ENCODE data around the gene PDE6B. TPM values are rescaled to one million over a fixed set of nuclear protein-coding genes. Genes with fewer than 3 reads are reported as not detected.

PDE6B gene
- total and polyA plus RNA-seq, 10 donors, result 4.4 to 19.8 (median 11.8) TPM

DNA sequence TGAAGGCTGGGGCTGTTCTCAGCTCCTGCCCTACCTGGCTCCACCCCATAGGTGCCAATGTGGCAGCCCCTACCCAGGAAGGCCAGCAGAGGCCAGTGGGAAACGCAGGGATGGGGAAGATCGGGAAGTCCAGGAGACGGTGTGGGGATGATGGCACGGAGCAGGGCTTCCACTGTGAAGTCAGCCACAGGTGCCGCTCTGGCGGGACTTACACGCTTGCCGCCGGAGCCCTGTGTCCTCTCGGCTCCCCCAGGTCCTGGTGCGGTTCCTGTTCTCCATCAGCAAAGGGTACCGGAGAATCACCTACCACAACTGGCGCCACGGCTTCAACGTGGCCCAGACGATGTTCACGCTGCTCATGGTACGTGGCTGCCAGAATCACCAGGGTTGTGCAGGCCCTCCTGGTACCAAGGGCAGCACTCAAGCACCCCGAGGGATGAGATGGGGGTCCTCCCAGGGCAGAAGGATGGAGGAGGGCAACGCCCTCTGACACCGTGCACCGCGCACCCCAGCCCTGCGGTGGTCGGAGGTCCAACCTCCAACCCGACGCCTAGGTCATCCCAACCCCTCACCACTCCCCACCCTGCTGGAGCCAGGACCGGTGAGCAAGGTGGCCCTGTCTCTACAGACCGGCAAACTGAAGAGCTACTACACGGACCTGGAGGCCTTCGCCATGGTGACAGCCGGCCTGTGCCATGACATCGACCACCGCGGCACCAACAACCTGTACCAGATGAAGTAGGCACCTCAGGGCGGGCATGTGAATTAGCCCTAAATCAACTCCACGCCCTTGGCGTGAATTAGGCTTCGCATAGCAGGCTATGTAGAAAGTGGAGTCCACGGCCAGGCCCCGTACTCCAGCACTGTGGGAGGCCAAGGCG is 36.7 kb downstream of the PDE6B start:
- H3K4me1 ChIP-seq, result peaks cover 3 to 34% (median 19%) of the 10 kb centered on the region in 6 donors
- no peak overlapping the region for H3K4me3 ChIP-seq
- 94 to 97% (median 96%) methylated on average over 21 to 42 of the region's 42 CpGs for WGBS, 5 donors
- TF ChIP-seq POLR2AphosphoS5 (IDR thresholded peaks at IDR 0.05) (no peak), POLR2A (IDR thresholded peaks at IDR 0.05) (no peak)
- TF ChIP-seq, protein P1, sequence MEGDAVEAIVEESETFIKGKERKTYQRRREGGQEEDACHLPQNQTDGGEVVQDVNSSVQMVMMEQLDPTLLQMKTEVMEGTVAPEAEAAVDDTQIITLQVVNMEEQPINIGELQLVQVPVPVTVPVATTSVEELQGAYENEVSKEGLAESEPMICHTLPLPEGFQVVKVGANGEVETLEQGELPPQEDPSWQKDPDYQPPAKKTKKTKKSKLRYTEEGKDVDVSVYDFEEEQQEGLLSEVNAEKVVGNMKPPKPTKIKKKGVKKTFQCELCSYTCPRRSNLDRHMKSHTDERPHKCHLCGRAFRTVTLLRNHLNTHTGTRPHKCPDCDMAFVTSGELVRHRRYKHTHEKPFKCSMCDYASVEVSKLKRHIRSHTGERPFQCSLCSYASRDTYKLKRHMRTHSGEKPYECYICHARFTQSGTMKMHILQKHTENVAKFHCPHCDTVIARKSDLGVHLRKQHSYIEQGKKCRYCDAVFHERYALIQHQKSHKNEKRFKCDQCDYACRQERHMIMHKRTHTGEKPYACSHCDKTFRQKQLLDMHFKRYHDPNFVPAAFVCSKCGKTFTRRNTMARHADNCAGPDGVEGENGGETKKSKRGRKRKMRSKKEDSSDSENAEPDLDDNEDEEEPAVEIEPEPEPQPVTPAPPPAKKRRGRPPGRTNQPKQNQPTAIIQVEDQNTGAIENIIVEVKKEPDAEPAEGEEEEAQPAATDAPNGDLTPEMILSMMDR (IDR thresholded peaks at IDR 0.05 in 8 of 11, conservative IDR thresholded peaks at IDR 0.05 in 3 of 11), result no peak
- DNase-seq, result peak; percentile 75
- H3K36me3 ChIP-seq, result peaks cover 0 to 8% (median 0%) of the 10 kb centered on the region in 6 donors
- no peaks in the 10 kb centered on the region for H3K9me3 ChIP-seq
- intact Hi-C loops (cut with DNase I; ENCODE audit: low total_unique reads), result no loop called here
- H3K27me3 ChIP-seq (replicated peaks in 1 of 7), result no peaks in the 10 kb centered on the region
- no peak overlapping the region for H3K27ac ChIP-seq

DNA sequence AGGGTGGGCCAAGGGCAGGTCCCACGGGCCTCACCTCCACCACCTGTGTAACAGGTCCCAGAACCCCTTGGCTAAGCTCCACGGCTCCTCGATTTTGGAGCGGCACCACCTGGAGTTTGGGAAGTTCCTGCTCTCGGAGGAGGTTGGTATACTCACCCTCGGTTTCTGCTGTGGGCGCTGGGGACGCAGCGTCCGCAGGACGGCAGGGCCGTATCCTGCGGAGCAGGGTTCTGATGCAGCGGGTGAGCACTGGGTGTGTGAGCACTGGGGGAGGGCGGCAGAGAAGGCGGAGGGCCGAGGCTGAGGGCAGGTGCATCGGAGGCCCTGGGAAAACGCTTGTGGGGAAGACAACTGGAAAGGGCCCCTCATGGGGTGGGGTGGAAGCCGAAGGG is 37.7 kb downstream of the PDE6B start:
- Histone ChIP-seq H3K4me1 (peaks cover 3 to 34% (median 19%) of the 10 kb centered on the region in 6 donors), H3K4me3 (peak overlapping the region; percentile 52 to 98 (median 78)), H3K9me3 (no peaks in the 10 kb centered on the region), H3K27ac (peak overlapping the region in 6 of 8 donors; percentile 74 to 93 (median 84)), H3K36me3 (peaks cover 0 to 8% (median 0%) of the 10 kb centered on the region in 6 donors), H3K27me3 (replicated peaks in 1 of 7) (no peaks in the 10 kb centered on the region)
- intact Hi-C loops (cut with DNase I; ENCODE audit: low total_unique reads), result no loop called here
- WGBS, 5 donors, result 37 to 53% (median 41%) methylated on average over 14 to 20 of the region's 20 CpGs
- DNase-seq, result no peak
- TF ChIP-seq POLR2A (IDR thresholded peaks at IDR 0.05) (no peak), POLR2AphosphoS5 (IDR thresholded peaks at IDR 0.05) (no peak)
- TF ChIP-seq, protein P1 (IDR thresholded peaks at IDR 0.05 in 8 of 11, conservative IDR thresholded peaks at IDR 0.05 in 3 of 11), result no peak

DNA sequence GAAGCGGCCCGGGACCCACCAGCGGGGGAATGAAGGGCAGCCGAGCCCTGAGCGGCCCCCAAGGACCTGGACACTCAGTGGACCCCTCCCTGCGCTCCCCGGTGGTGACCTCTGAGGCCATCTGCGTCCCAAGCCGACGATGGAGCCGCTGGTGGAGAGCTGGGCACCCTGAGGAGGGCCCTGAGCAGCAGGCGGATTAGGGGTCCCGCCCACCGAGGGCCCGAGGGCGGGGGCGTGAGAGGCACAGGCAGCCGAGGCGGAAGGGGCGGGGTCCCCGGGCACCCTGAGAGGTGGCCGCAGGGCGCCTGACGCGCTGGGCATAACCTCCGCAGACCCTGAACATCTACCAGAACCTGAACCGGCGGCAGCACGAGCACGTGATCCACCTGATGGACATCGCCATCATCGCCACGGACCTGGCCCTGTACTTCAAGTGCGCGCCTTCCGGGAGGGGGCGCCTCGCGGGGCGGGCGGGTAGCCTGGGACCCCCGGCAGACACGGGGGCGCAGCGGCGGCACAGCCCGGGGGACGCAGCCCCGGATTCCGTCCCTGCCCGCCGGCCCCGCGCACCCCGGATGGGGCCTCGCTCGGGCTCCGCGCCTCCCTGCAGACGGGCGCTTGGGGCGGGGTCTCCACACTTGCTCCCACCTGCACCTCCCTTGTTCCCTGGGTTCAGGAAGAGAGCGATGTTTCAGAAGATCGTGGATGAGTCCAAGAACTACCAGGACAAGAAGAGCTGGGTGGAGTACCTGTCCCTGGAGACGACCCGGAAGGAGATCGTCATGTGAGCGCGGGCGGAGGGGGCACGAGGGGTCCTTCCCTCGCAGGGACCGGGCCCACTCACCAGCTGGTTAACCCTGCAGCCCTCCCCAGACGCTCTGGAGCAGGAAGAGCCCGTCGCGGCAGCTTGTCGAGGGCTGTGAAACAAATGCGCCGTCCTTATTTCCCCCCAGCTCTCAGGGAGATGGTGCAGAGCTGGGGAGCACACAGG is 38.4 kb downstream of the PDE6B start:
- TF ChIP-seq POLR2AphosphoS5 (IDR thresholded peaks at IDR 0.05) (peak; percentile 78 to 84 (median 81)), POLR2A (IDR thresholded peaks at IDR 0.05) (no peak)
- TF ChIP-seq, protein P1 (IDR thresholded peaks at IDR 0.05 in 8 of 11, conservative IDR thresholded peaks at IDR 0.05 in 3 of 11), result peak in 2 of 11 experiments; percentile 8 to 26
- Histone ChIP-seq H3K4me3 (peak overlapping the region; percentile 52 to 98 (median 78)), H3K27ac (peak overlapping the region; percentile 74 to 93 (median 81)), H3K4me1 (peaks cover 3 to 34% (median 19%) of the 10 kb centered on the region in 6 donors), H3K27me3 (replicated peaks in 1 of 7) (no peaks in the 10 kb centered on the region), H3K9me3 (no peaks in the 10 kb centered on the region), H3K36me3 (peaks cover 0 to 8% (median 0%) of the 10 kb centered on the region in 6 donors)
- WGBS, 5 donors, result 1 to 5% (median 1%) methylated on average over 23 to 80 of the region's 80 CpGs
- intact Hi-C loops (cut with DNase I; ENCODE audit: low total_unique reads), result no loop called here
- peak; percentile 95 for DNase-seq
